ENCODE measurements around the gene PLAAT4.

GRCh38 chr11:63558459-63559157, 22.0 kb downstream of the PLAAT4 start:
- no peak for TF ChIP-seq CTCF (conservative IDR thresholded peaks at IDR 0.05)
- no peak for TF ChIP-seq ZFX (IDR thresholded peaks at IDR 0.05)

Data from C4-2B (cell line).